K562 (cell line): ENCODE data around the gene MCU. TPM values are rescaled to one million over a fixed set of nuclear protein-coding genes. Genes with fewer than 3 reads are reported as not detected.
A peak's percentile ranks its signal among the peaks of the same experiment; 100 is the strongest.

Source experiments
- ATAC-seq: fragments of 200-7000 bp; cut with Tn5 transposase; 3 replicates; pipeline ENCODE4 v1.9.1; 2020; ENCODE audit warnings: moderate library complexity
- BruUV-seq: library from RNA; stranded (reverse); fragments of 400-500 nt; replicated peaks from 2 replicates; lab custom pipeline; 2021; lab: Mats Ljungman, UMichigan
- CTCF ChIA-PET: fragments of 300-600 bp; formaldehyde crosslinking; extraction: SDS; loops from one replicate; lab custom pipeline; 2021; ENCODE audit warnings: low intra/inter-chr PET ratio; lab: Yijun Ruan, JAX
- POLR2A ChIA-PET: fragments of 300-600, 350-650 bp; sonication (Branson Sonifier 250); formaldehyde crosslinking; extraction: SDS; loops from one replicate; lab custom pipeline; 2021; ENCODE audit warnings: antibody characterized with exemption, inconsistent platforms; lab: Yijun Ruan, JAX
- DNase-seq, 4 experiments: peaks; one replicate each; pipeline versions ENCODE4 v3.0.0 to v3.0.0-alpha.2; 2011 to 2018; ENCODE audit warnings: low spot score in 3 of 4, mixed read lengths in 3 of 4; ENCODE audit errors: extremely low read depth in 1 of 4
- FAIRE-seq: peaks from 2 replicates; lab custom pipeline; 2011; peaks lifted over from hg19 to GRCh38; lab: Jason Lieb, UNC
- H2AFZ ChIP-seq: 2 replicates; pipeline ENCODE4 v1.6.0; 2011; ENCODE audit warnings: low read depth, low read length, control low read depth, inconsistent platforms
- H3K27ac ChIP-seq: fragments of 200-600 bp; 3 replicates; pipeline ENCODE4 v1.8.0; 2011; ENCODE audit warnings: low read depth, mild to moderate bottlenecking, control low read depth, inconsistent platforms, low read length, moderate library complexity, mixed read lengths; ENCODE audit errors: extremely low read depth
- H3K27me3 ChIP-seq, 2 experiments: fragments of 300-600 bp in 1 of 2; 2 replicates in 1 of 2; 3 replicates in 1 of 2; pipeline versions ENCODE4 v1.6.0 to v1.8.0; 2011; ENCODE audit warnings: inconsistent platforms in 2 of 2, low read length in 2 of 2, mild to moderate bottlenecking in 1 of 2, mixed read lengths in 1 of 2, moderate library complexity in 1 of 2; ENCODE audit not compliant: control insufficient read depth in 2 of 2, insufficient read depth in 2 of 2
- H3K36me3 ChIP-seq: fragments of 300-600 bp; 3 replicates; pipeline ENCODE4 v1.8.0; 2011; ENCODE audit warnings: mild to moderate bottlenecking, low read length, inconsistent platforms; ENCODE audit not compliant: control insufficient read depth, insufficient read depth
- H3K4me1 ChIP-seq, 2 experiments: fragments of 200-600 bp in 1 of 2; replicated peaks in 1 of 2; 2 replicates in 1 of 2; 3 replicates in 1 of 2; pipeline versions ENCODE4 v1.5.1 to v1.8.0; 2011; ENCODE audit warnings: inconsistent platforms in 2 of 2, low read length in 2 of 2, mild to moderate bottlenecking in 1 of 2, mixed read lengths in 1 of 2, moderate library complexity in 1 of 2; ENCODE audit not compliant: control insufficient read depth in 2 of 2, insufficient read depth in 2 of 2
- H3K4me2 ChIP-seq: 2 replicates; pipeline ENCODE4 v1.6.1; 2011; ENCODE audit warnings: low read length, control low read depth, inconsistent platforms, mixed read lengths; ENCODE audit not compliant: insufficient read depth
- H3K4me3 ChIP-seq: fragments of 200-600 bp; sonication (generic), shearing (Covaris generic); 2 replicates; pipeline ENCODE4 v1.5.1; 2016; ENCODE audit warnings: control low read depth, inconsistent platforms
- H3K79me2 ChIP-seq: fragments of 200-600 bp; 3 replicates; pipeline ENCODE4 v1.8.0; 2011; ENCODE audit warnings: low read length, inconsistent platforms; ENCODE audit not compliant: control insufficient read depth, insufficient read depth
- H3K9ac ChIP-seq, 2 experiments: 2 replicates each; pipeline versions ENCODE4 v1.6.0 to v1.6.1; 2011; ENCODE audit warnings: low read depth in 2 of 2, low read length in 2 of 2, control low read depth in 1 of 2, inconsistent platforms in 1 of 2, mild to moderate bottlenecking in 1 of 2, mixed read lengths in 1 of 2; ENCODE audit not compliant: insufficient read depth in 1 of 2
- H3K9me1 ChIP-seq: one replicate; pipeline ENCODE4 v1.6.0; 2011; ENCODE audit warnings: inconsistent platforms, mild to moderate bottlenecking, low read length, moderate library complexity; ENCODE audit not compliant: control insufficient read depth, insufficient read depth
- H3K9me3 ChIP-seq: replicated peaks from 2 replicates; pipeline ENCODE4 v1.5.1; 2011; ENCODE audit warnings: low read depth, low read length, inconsistent platforms; ENCODE audit not compliant: control insufficient read depth, insufficient read depth
- H4K20me1 ChIP-seq: replicated peaks from 2 replicates; pipeline ENCODE4 v1.6.1; 2011; ENCODE audit warnings: low read length, inconsistent platforms, mixed read lengths; ENCODE audit not compliant: control insufficient read depth, insufficient read depth
- EGR1 ChIP-seq: fragments of 450-650 bp; conservative IDR thresholded peaks from 2 replicates; pipeline ENCODE4 v1.6.1; 2017; ENCODE audit warnings: mild to moderate bottlenecking
- EWSR1 ChIP-seq: fragments of 450-650 bp; IDR thresholded peaks from 2 replicates; pipeline ENCODE4 v1.6.1; 2018; ENCODE audit warnings: borderline replicate concordance, mild to moderate bottlenecking, low read depth, moderate library complexity; ENCODE audit not compliant: partially characterized antibody
- GABPB1 ChIP-seq: sonication (generic); formaldehyde crosslinking; IDR thresholded peaks from 2 replicates; pipeline ENCODE4 v1.8.0; 2022; ENCODE audit warnings: mild to moderate bottlenecking, missing genetic modification reagents
- MBD2 ChIP-seq: sonication (generic); IDR thresholded peaks from 2 replicates; pipeline ENCODE4 v1.6.1; 2016; ENCODE audit warnings: low read depth, borderline replicate concordance
- NFIC ChIP-seq: fragments of 450-650 bp; IDR thresholded peaks from 2 replicates; pipeline ENCODE4 v1.6.1; 2017; ENCODE audit warnings: mild to moderate bottlenecking, inconsistent platforms
- NR2F6 ChIP-seq: fragments of 450-650 bp; formaldehyde crosslinking; IDR thresholded peaks from 2 replicates; pipeline ENCODE4 v1.4.0; 2020; ENCODE audit warnings: mild to moderate bottlenecking
- RFX7 ChIP-seq: fragments of 250-450 bp; sonication (Bioruptor Pico); IDR thresholded peaks from 2 replicates; pipeline ENCODE4 v1.5.1; 2021; ENCODE audit warnings: mild to moderate bottlenecking
- SIN3B ChIP-seq: fragments of 450-650 bp; IDR thresholded peaks from 2 replicates; pipeline ENCODE4 v1.6.1; 2017; ENCODE audit warnings: low read depth, mild to moderate bottlenecking, moderate library complexity
- SNRNP70 ChIP-seq: fragments of 200-400 bp; formaldehyde crosslinking; optimal IDR thresholded peaks from 2 replicates; pipeline ENCODE3; 2017; ENCODE audit warnings: low read depth, low read length
- ZNF133 ChIP-seq: fragments of 250-450 bp; sonication (Bioruptor Pico); IDR thresholded peaks from 2 replicates; pipeline ENCODE4 v1.4.0; 2020; ENCODE audit warnings: mild to moderate bottlenecking
- ZNF445 ChIP-seq: fragments of 250-450 bp; sonication (Bioruptor Pico); IDR thresholded peaks from 2 replicates; pipeline ENCODE4 v1.4.0; 2020; ENCODE audit warnings: low read depth, mild to moderate bottlenecking, moderate library complexity
- ZSCAN32 ChIP-seq: fragments of 450-650 bp; formaldehyde crosslinking; IDR thresholded peaks from 2 replicates; pipeline ENCODE4 v1.4.0; 2020; ENCODE audit warnings: mild to moderate bottlenecking, moderate library complexity
- WGBS: fragments of 100-300 bp; shearing (Covaris generic); methylation state at CpG from one replicate; pipeline ENCODE4 v1.1.6; 2016; ENCODE audit warnings: low coverage, mixed read lengths; ENCODE audit not compliant: insufficient coverage; ENCODE audit errors: missing lambda C conversion rate; 5-methylcytosine and 5-hydroxymethylcytosine counted together
- in situ Hi-C: fragments of 300-500 bp; cut with MboI; formaldehyde crosslinking; loops from 4 replicates; pipeline ENCODE4 v1.15.0; 2018; ENCODE audit warnings: inconsistent platforms, mixed read lengths
- intact Hi-C: fragments of 100-400 bp; cut with micrococcal nuclease; formaldehyde crosslinking; loops from 2 replicates; pipeline ENCODE4 v1.14.2; 2022
- polyA plus RNA-seq, 8 experiments: library from polyadenylated mRNA; depleted of rRNA in 4 of 8; stranded (reverse) in 5 of 8; unstranded in 3 of 8; fragments of >200 nt; fragmentation: Nextera tagmentation in 2 of 8; fragmentation: Illumina TruSeq in 1 of 8; extraction: Ambion mirVana in 2 of 8; extraction: Trizol in 1 of 8; gene quantifications; 2 replicates each; pipeline versions ENCODE4 v1.2.1 to v1.2.3, GENCODE V29; 2011 to 2014; ENCODE audit warnings: inconsistent platforms in 1 of 8, missing spikeins in 1 of 8
- total RNA-seq, 7 experiments: library from RNA; depleted of rRNA in 6 of 7; stranded (reverse); fragments of >200 nt in 6 of 7; fragmentation: Illumina TruSeq in 2 of 7; extraction: Trizol in 2 of 7; gene quantifications; 2 replicates each; pipeline versions ENCODE4 v1.2.1 to v1.2.3, GENCODE V29; 2011 to 2021; ENCODE audit warnings: low replicate concordance in 1 of 7
- TF ChIP-seq, protein P1 (sequence below): fragments of 250-450 bp; sonication (Bioruptor Pico); IDR thresholded peaks from 2 replicates; pipeline ENCODE4 v1.4.0; 2020; ENCODE audit warnings: mild to moderate bottlenecking
- TF ChIP-seq, protein P2 (sequence below): fragments of 250-450 bp; sonication (Bioruptor Pico); IDR thresholded peaks from 2 replicates; pipeline ENCODE4 v1.4.0; 2020; ENCODE audit warnings: mild to moderate bottlenecking, moderate library complexity

The MCU gene
- total and polyA plus RNA-seq, 9 of the 15 experiments (the other 6 are each of a cell fraction or from before 2014, with no cell fraction given) = 8.2 to 88.8 (median 21.3) TPM

DNA sequence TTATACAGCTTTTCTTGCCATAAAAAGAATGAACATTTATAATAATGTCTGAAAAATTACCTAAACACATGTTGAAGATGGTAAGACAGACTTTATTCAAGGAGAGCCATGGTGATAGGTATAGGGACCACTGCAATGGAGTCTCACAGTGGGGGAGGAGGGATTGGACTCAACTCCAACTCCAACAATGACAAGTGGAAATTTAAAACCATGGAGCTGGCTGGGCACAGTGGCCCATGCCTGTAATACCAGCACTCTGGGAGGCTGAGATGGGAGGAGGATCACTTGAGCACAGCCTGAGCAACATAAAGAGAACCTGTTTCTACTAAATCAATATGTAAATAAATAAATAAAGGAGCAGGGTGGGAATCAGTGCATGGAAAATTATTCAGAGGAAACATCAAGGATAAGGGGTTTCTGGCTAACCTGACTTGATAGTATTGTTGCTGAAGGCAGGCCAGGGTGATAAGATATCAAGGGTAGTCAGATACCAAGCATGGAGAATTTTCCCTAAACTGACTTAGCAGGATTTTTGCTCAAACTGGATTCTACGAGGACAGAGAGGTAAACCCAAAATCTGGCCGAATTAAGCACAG is 46.6 kb upstream of the MCU start:
- Histone ChIP-seq H2AFZ (peak overlapping the region; percentile 52), H3K36me3 (no peaks in the 10 kb centered on the region), H3K9me1 (no peaks in the 10 kb centered on the region), H3K9me3 (peaks cover 2% of the 10 kb centered on the region; the same call in 1 of the 2 replicates), H3K4me1 (peaks cover 0 to 15% of the 10 kb centered on the region in 2 experiments; a peak in 3 of 5 replicates), H3K27me3 (no peaks in the 10 kb centered on the region), H3K4me3 (no peak overlapping the region), H3K9ac (no peak overlapping the region), H3K4me2 (no peak overlapping the region), H3K79me2 (no peaks in the 10 kb centered on the region), H4K20me1 (no peaks in the 10 kb centered on the region), H3K27ac (no peak overlapping the region)
- in situ Hi-C loops (no loop called here), intact Hi-C loops (no loop called here)
- 28% methylated on average over 2 of the region's 2 CpGs for WGBS
- ChIA-PET CTCF (no interaction called here), POLR2A (interaction anchor here (0.5 to 1.8 kb wide), 6 partner anchors 8 to 762 kb away, joined by 3 to 9 read pairs (median 3); partner anchors contain the start of gene MICU1)
- BruUV-seq = no TSS peak
- TF ChIP-seq RFX7 (no peak), NR2F6 (CRISPR knock-in tag) (no peak), GABPB1 (CRISPR knock-in tag) (no peak), SNRNP70 (no peak), ZNF445 (CRISPR knock-in tag) (no peak), EGR1 (no peak), ZSCAN32 (CRISPR knock-in tag) (no peak), ZNF133 (CRISPR knock-in tag) (no peak), NFIC (no peak), SIN3B (no peak), EWSR1 (no peak), MBD2 (no peak)
- TF ChIP-seq, protein P1, sequence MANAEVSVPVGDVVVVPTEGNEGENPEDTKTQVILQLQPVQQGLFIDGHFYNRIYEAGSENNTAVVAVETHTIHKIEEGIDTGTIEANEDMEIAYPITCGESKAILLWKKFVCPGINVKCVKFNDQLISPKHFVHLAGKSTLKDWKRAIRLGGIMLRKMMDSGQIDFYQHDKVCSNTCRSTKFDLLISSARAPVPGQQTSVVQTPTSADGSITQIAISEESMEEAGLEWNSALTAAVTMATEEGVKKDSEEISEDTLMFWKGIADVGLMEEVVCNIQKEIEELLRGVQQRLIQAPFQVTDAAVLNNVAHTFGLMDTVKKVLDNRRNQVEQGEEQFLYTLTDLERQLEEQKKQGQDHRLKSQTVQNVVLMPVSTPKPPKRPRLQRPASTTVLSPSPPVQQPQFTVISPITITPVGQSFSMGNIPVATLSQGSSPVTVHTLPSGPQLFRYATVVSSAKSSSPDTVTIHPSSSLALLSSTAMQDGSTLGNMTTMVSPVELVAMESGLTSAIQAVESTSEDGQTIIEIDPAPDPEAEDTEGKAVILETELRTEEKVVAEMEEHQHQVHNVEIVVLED (CRISPR knock-in tag) = no peak
- TF ChIP-seq, protein P2, sequence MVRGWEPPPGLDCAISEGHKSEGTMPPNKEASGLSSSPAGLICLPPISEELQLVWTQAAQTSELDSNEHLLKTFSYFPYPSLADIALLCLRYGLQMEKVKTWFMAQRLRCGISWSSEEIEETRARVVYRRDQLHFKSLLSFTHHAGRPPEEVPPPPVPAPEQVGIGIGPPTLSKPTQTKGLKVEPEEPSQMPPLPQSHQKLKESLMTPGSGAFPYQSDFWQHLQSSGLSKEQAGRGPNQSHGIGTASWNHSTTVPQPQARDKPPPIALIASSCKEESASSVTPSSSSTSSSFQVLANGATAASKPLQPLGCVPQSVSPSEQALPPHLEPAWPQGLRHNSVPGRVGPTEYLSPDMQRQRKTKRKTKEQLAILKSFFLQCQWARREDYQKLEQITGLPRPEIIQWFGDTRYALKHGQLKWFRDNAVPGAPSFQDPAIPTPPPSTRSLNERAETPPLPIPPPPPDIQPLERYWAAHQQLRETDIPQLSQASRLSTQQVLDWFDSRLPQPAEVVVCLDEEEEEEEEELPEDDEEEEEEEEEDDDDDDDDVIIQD (CRISPR knock-in tag) = no peak
- FAIRE-seq (no peak), ATAC-seq (peak; percentile 36; the same call in 1 of the 3 replicates), DNase-seq (no peak)
